ENCODE data around the gene GLTP.

GLTP gene

GRCh38 chr12:109840305-109841074 lies 39.9 kb downstream of the GLTP start:
- DNase-seq = no peak

GRCh38 chr12:109839444-109839843 lies 40.9 kb downstream of the GLTP start:
- DNase-seq = no peak

GRCh38 chr12:109836916-109837315 lies 43.4 kb downstream of the GLTP start:
- no peak for DNase-seq

DNA sequence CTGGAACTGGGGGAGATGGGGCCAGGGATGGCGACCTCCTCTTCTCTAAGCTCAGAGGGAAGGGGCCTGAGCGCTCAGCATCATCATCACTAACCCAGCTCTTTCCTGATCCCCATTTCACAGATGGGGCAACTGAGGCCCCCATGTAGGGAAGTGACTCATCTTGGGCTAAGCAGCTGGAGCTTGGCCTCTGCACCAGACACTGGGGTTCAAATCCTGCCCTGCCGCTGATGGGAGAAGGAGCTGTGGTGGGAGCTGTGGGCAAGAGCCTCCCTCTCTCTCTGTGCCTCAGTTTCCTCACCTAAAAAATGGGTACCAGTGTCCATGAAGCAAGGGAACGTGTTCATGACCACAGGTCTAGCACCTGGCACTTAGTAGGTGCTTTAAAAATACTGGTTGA lies 44.5 kb downstream of the GLTP start:
- DNase-seq = no peak

DNA sequence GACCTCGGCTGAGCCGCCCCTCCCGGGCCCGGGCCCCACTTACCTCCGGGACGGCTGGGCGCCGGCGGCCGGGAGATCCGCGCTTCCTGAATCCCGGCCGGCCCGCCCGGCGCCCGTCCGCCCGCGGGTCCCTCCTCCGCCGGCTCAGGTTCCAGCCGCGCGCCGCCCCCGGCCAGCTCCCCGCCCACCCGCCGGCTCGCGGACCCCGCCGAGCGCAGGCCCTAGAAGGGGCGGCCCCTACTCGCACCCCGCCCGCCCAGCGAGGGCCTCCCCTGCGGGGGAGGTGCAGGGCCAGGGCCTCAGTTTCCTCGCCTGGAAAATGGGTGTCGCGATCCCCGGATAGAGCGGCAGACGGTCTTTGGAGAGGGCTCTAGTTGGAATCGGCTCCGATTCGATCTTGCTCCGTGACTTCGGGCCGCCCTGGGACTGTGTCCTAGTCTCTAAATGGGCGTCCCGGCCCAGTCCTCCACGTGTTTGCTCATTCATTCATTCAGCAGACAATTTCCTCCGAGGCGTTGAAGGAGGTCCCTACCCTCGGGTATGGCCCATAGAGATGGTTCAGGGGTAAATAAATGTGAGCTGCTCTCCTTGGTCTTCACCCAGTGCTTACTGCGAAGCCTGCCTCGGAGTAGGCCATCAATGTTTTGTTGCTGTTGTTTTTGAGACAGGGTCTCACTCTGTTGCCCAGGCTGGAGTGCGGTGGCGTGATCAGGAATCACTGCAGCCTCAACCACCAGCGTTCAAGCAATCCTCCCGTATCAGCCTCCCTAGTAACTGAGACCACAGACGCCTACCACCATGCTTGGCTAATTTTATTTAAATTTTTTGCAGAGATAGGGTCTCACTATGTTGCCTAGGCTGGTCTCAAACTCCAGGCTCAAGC lies 46.8 kb downstream of the GLTP start, which contains the start of gene TRPV4:
Gene TRPV4, minus strand, starts transcription at position 92 of the 883 bp plus-strand sequence. CDS start 18,602 bp downstream, outside the sequence.
- peak; percentile 79 for DNase-seq

GRCh38 chr12:109832541-109833306 lies 47.6 kb downstream of the GLTP start:
- no peak for DNase-seq

DNA sequence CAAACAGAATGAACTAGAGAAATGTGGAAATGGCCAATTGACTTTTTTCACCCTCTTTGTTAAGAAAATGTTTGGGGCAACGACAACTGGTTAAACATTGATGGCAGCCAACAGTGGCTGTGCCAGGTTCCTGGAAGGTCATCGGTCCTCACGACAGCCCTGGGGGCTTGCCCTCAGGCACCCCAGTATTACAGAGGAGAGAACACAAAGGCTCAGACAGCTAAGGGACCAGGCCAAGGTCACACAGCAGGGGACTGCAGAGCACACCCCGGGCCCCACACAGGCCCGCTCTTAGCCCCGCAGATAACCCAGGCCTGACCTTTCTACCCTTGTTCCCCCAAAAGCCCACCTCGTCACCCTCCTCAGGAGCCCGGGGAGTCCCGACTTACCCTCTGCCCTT lies 48.4 kb downstream of the GLTP start:
- DNase-seq = no peak

GRCh38 chr12:109831365-109831764 lies 49.0 kb downstream of the GLTP start:
- no peak for DNase-seq

DNA sequence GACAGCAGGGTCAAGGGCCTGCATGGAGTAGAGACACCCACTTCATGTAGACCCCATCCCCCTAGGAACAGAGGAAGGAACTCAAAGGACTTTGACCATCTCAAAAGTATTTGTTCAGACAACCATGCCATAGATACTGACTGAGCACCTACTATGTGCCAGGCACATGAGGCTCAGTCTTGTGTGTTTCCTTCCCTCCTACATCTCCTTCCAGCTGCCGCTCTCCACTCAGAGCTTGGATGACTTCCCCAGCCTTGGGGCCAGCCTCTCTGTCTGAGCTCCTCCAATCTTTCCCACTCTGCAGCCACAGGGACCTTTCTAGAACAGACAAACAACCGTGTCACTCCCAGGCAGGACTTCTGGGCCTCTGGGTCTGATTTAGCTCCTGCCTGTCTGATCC lies 49.6 kb downstream of the GLTP start:
- no peak for DNase-seq

DNA sequence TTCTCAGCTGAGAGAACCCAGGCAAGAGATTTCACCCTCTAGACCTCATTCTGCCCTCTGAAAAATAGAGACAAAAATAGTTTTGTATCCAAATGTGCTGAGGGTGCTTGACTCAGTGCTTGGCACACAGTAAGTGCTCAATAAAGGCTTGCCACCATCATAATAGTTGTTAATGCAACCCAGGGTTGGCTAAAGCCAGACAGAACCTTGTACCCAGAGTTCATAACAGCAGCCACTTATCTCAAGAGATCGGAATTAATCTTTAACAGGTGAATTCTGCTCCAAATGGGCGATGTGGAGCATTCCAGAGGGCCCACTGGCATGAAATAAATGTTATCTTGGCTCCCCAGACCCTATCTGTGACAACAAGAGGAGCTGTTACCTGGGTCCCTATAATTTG lies 50.1 kb downstream of the GLTP start:
- DNase-seq = no peak

GRCh38 chr12:109829667-109830066 lies 50.7 kb downstream of the GLTP start:
- no peak for DNase-seq

DNA sequence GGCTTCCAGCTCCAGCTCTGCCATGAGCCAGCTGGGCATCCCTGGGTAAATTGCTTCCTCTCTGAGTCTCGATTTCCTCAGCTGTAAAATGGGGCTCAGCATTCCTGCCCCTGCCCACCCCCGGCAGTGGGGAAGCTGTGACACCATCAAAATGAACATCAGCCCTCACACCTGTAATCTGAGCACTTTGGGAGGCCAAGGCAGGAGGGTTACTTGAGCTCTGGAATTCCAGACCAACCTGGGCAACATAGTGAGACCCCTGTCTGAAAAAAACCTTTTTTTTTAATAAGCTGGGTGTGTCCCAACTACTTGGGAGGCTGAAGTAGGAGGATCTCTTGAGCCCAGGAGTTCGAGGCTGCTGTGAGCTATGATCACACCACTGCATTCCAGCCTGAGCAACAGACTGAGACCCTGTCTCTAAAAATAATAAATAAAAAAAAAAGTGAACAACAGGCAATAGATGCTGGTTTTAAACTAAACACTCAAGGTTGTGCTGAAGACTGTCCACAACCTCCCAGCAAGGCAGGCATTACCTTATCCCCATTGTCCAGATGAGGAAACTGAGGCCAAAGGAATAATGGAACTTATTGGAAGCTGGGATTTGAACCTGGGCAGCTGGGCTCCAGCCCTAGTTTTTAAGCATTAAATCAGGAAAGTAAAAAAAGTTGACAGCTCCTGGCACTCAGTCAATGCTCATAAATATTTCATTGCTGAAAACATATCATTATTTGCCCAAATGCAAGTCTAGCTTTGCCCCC lies 51.4 kb downstream of the GLTP start:
- DNase-seq = no peak

DNA sequence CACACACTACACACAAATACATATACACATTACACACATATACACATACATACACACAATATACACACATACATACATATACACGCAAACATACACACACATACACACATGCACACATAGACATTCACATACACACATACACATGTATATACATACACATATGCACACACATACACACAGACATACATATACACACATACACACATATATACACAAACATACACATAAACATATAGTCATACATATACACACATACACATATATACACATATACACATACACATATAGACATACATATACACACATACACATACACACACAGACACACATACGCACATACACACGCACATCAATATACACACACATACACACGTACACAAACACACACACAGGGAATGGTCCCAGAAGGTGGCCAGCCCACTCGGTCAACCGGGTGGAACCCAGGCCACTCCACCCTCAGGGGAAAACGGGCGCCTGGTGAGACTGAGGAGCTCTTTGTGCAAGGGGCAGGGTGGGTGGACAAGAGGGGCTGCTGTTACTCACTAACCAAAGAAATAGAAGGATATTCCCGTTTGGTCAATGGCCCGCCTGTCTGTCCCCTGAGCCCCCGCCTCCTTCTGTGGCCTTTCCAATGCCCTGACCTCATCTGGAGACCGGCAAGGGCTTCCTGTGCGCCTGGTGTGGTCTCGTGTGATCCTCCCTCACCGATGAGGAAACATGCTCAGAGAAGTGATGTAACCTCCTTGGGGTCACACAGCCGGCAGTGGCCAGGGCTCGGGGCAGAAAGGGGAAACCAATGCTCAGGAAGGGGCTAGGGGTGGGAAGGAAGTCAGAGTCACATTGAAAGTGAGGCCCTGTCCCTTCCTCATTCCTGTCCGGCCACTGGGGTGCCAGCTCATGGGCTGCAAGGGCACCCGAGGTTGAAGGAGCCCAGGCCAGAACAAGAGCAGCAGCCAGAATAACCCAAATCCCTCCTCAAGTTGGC lies 52.5 kb downstream of the GLTP start:
- no peak for DNase-seq

- DNase-seq = no peak
Measured at GRCh38 chr12:109827080-109827479, 53.3 kb downstream of the GLTP start.

- DNase-seq = no peak
Measured at GRCh38 chr12:109824731-109825130, 55.6 kb downstream of the GLTP start.

- DNase-seq = peak; percentile 69
Measured at GRCh38 chr12:109822951-109823411, 57.4 kb downstream of the GLTP start.

- DNase-seq = no peak
Measured at GRCh38 chr12:109822416-109822815, 57.9 kb downstream of the GLTP start.

- DNase-seq = no peak
Measured at GRCh38 chr12:109821968-109822367, 58.4 kb downstream of the GLTP start.

DNA sequence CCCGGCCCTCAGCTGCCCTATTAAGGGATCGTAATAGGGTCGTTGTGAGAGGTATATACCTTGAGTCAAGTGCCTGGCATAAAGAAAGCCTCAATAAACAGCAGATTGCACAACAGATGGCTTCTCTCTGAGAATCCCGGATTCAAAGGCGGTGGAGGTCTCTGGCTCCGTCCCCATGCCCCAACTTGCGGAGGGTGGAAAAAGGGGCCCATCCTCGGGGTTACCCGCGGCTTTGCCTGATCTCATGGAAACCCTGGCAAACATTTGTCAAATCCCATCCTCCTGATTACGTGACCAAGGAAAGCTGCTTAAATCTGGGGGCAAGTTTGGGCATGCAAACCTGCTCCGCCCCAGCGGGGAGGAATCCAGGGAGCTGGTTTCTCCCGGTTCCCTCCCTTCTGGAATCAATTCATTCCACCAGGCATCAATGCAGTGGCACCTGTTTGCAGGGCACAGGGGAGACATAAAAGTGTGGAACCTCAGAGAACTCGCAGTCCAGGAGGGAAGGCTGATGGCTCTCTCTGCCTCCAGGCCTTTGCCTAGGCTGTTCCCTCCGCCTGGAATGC lies 59.4 kb downstream of the GLTP start:
- no peak for DNase-seq

GRCh38 chr12:109818905-109819500 lies 61.3 kb downstream of the GLTP start:
- DNase-seq = no peak

Measured in right forelimb (tissue), 1 donor.